GM19463 (cell line): ENCODE results near the gene SLC6A3.

Source experiments
- ATAC-seq: cut with Tn5 transposase; IDR thresholded peaks from one replicate; pipeline ENCODE4 v1.9.1; 2021; ENCODE audit warnings: mild to moderate bottlenecking, moderate library complexity; ENCODE audit not compliant: unreplicated experiment

Gene SLC6A3

DNA sequence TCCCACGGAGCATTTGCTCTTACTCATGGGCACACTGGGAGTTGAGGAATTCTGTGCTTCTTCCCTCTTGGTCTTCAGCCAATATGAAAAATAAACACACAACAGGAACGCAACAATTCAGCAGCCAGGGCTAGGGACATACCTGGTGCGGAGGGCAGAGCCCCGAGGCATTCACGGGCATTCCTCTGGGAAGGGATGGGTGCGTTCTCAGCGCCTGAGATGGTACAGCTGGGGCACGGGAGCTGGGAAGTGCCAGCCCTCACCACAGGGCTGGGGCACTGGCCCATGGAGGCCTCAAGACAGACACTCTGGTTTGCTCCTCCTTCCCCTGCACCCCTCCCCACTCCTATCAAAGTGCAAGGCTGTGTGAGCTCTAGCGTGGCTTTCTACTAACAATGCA is 2.1 kb downstream of the SLC6A3 start:
- ATAC-seq: no peak

GRCh38 chr5:1442222-1443145 is 2.8 kb downstream of the SLC6A3 start:
- ATAC-seq: no peak

DNA sequence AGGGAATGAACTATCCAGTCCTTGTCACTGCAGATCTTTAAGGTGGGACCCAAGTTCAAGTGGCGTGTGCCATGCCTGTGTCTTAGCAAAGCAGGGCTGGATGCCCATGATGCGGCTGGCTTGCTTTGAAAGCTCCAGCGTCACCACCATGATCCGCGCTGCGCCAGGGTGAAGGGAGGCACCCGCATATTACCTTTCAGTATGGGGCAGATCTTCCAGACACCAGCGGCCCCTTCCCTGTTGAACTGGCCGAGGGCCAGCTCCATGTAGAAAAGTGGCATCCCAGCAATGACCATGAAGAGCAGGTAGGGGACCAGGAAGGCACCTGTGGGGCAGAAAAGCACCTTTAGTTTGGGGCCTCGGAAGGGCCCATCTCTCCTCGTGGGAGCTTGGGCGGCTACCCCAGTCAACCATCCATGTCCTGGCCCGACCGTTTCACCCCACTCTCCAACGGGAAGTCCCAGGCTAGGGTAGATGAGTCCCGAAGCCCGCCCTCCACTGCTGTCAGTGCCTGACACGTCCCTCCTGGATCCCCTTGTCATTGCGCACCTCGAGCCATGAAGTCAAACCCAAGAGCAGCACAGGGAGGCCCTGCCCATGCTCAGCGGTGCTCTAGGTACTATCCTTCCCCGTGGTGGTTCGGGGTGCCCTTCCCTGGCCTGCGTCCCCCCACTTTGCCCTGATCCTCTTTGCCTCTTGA is 3.9 kb downstream of the SLC6A3 start:
- no peak for ATAC-seq

- ATAC-seq: no peak
Observed at GRCh38 chr5:1440098-1440493, 5.1 kb downstream of the SLC6A3 start.

DNA sequence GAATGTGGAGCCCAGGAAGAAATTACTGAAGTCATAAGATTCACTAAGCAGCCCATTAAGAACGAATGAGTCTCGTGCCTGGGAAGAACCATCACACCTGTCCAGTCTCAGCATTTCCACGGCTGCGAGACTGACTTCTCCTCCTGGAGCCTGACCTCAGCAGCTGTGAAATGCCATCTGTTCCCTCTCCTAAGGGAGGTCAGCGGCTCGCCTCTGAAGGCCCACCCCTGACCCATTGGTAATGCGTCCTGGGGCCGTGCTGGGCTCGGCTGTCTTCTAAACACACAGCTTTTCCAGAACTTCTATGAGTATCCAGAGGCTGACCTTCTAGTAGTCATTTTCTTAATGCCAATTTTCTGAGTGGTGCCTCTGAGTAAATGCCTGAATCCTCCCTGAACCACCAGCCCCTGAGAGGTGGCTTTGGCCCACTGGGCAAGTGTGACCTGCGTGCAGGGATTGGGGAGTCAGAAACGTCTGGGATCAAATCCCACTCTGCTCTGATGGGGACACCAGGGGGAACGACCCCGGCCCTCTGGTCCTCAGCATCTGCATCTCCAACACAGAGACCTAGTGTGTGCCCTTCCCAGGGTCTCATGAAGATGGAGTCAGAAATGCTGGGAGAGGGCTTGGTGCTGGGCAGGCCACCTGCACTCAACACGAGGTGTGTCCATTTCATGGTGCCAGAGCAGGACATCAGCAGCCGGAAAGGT is 5.7 kb downstream of the SLC6A3 start:
- no peak for ATAC-seq

GRCh38 chr5:1438871-1439270 is 6.4 kb downstream of the SLC6A3 start:
- no peak for ATAC-seq

DNA sequence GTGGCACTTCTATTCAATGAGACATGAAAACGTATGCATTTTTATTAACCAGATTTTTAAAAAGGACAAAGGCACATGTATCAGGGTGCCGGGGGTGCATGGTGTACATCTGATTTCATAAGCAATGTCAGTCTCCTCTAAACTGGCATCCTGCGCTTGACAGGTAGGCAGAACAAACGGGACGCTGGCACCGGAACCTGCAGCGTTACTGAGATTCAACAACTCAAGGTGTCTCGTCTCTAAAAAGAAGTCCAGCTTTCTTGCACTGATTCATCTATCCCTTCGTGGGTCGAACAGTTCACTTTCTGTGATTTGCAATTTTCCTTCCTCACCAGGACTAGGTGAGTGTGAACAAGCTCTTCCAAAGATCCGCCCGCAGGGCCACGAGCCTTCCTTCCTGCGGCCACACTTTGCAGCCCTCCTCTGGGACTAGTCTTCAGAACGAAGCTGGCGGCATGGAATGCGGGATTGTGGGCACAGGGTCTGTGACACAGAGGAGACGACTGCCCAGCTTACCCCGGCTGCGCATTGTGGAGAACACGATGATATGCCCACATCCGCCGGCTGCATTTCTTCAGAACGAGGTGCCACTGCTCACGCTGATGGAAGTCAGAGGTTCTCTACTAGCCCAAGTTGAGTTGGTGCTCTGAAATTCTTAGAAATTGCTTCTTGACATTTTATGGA is 7.2 kb downstream of the SLC6A3 start:
- no peak for ATAC-seq

- no peak for ATAC-seq
Observed at GRCh38 chr5:1437226-1437829, 7.9 kb downstream of the SLC6A3 start.

GRCh38 chr5:1436681-1437080 is 8.6 kb downstream of the SLC6A3 start:
- no peak for ATAC-seq

- ATAC-seq: no peak
Observed at GRCh38 chr5:1436036-1436435, 9.2 kb downstream of the SLC6A3 start.

GRCh38 chr5:1435369-1435768 is 9.9 kb downstream of the SLC6A3 start:
- ATAC-seq: no peak

DNA sequence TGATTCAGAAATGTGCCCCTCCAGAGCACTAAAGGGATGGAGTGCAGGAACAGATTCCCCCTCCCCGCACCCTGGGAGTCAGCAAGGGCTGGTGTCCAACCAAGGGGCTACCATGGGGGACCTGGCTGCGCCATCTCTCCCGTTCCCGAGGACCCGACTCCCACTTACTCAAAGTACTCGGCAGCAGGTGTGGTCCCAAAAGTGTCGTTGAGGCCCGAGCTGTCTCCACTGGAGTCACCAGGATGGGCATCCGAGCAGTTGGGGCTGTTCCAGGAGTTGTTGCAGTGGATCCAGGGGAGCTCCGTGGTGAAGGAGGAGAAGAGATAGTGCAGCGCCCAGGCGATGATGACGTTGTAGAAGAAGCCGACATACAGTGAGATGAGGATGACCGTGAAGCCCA is 12.9 kb downstream of the SLC6A3 start:
- ATAC-seq: no peak

GRCh38 chr5:1431896-1432295 is 13.3 kb downstream of the SLC6A3 start:
- no peak for ATAC-seq

- ATAC-seq: no peak
Observed at GRCh38 chr5:1431021-1431811, 14.0 kb downstream of the SLC6A3 start.

- ATAC-seq: no peak
Observed at GRCh38 chr5:1430121-1430795, 15.0 kb downstream of the SLC6A3 start.

- no peak for ATAC-seq
Observed at GRCh38 chr5:1429496-1429895, 15.7 kb downstream of the SLC6A3 start.

- no peak for ATAC-seq
Observed at GRCh38 chr5:1429066-1429465, 16.2 kb downstream of the SLC6A3 start.

GRCh38 chr5:1428107-1428506 is 17.1 kb downstream of the SLC6A3 start:
- no peak for ATAC-seq

- no peak for ATAC-seq
Observed at GRCh38 chr5:1424716-1425115, 20.5 kb downstream of the SLC6A3 start.
